Hematopoietic multipotent progenitor cell (in vitro differentiated cells): ENCODE data around the gene FEZF1. TPM values are rescaled to one million over a fixed set of nuclear protein-coding genes. Genes with fewer than 3 reads are reported as not detected.

Experiments used
- DNase-seq, 3 donors: peaks; one replicate each; pipeline ENCODE4 v3.0.0-alpha.2; 2011 to 2015; ENCODE audit warnings: low read depth in 2 of 3, low spot score in 2 of 3
- total RNA-seq: library from RNA; depleted of rRNA; stranded (reverse); fragments of >200 nt; gene quantifications from one replicate; pipeline ENCODE4 v1.2.3, GENCODE V29; 2012

FEZF1 gene
- total RNA-seq, 1 donor, result not detected

DNA sequence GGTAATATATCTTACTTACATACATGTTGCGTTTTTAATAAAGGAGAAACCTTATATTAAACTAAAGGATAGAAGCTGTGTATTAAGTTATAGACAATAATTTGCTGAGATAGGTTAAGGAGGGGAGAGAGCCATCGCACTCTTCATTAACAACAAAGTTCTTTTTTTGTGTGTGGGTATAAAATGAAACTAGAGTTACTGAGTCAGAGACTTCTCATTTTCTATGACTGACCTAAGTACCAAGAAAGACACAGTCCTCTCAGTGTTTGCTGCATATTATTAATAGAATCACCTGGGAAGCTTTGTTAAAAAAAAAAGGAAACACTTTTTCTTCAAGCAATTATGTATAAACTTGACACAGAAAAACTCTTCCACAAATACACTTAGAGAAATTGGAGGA is 31.4 kb downstream of the FEZF1 start:
- no peak for DNase-seq

DNA sequence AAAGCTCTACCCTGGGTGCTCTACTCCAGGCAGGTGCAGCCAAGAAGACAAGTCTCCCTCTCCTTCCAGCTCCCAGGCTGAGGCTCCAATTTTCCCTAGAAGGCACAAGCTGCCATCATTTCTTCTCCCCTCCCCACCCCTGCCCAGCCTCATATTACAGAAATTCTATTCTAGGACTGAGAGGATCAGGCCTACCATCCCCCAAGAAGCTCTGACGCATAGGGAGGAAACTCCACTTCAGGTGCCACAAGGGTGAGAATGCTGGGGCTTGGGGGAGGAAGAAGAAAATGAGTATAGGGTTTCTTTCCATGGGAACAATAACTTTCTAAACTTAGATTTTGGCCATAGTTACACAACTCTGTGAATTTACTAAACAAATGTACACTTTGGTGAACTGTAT is 35.3 kb downstream of the FEZF1 start:
- no peak for DNase-seq

DNA sequence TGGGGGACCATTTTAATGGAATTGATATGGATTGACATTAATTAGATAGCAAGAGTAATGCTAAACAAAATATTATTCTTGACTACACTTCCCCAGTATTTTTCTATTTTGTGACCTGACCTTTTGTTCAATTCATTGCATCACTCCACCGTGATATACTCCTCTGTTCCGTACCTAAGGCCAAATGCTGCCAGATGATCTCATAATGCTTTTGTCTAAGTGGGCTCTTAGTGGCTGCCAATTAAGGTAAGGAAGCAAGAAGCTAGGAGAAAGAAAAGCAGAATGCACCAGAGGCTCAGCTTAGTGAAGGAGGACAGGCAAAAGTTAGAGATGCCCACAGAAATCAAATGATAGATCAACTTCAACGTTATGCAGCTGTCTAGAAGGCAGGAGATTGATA is 36.4 kb downstream of the FEZF1 start:
- DNase-seq, result no peak

DNA sequence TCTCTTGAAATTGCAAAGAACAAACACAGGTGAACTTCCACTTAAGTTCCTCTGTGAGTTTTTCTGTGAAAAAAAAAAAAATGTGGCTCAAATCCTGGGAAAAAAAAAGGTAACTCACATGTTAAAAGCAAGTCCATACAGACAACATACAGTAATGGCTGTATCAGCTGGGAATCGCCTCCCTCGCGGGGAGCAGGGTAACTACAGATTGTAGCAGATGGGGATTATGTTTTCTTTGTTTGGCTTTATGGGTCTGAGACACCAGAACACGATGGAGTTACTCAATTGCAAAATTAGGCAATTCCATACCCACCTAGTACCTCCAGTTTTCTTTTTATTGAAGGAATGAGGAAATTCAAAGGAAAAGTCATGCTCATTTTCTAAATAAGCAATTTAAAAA is 42.3 kb downstream of the FEZF1 start:
- no peak for DNase-seq

DNA sequence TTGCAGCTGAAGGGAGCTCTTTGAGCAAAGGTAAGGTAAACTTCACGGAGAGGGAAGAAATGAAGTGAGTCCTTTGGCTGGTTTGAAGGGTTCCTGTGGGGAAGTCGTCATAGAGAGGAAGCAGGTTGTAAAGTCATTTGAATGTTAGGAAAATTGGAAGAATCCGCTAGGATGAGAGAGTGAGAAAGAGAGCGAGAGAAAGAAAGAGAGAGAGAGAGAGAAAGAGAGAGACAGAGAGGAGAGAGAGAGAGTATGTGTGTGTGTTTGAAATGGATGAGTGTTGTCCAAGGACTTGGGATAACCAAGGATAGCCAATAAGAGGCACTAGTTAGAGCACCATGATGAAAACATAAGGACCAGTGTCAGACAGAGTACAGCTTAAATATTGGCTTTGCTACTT is 43.1 kb downstream of the FEZF1 start:
- no peak for DNase-seq

DNA sequence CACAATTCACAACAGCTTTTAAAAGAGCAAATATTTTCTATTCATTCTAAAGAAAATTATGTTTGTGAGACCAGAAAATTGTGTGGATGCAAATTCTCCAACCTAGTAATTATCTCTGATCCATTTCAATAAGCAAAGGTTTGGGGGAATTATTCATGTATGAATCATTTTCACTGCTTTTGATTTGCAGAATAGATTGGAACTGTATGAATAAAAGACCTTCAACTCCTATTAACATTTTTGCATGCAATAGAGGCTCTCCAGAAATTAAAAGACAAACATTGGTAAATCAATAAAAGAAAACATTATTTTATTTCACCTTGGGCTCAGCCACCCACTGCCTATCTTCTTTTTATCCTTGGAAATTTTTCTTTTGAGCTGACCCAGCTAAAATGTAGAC is 43.5 kb downstream of the FEZF1 start:
- no peak for DNase-seq

DNA sequence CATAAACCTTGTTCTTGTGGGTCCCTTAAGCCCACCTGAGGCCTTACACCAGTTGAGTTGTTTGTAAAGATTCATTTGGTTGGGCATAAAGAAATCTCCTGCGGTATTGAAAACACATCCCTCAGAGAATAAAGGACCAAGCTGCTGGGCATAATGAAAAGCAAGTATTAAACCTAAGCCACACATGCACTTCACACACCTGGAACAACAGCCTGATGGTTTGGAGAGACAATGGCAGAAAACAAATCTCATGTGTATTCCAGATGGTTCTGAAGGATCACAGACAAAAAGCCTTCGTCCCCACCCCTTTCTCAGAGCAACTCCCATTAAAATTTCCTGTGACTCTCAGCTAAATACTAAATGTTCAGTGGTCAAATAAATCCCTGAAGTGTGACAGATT is 44.2 kb downstream of the FEZF1 start:
- no peak for DNase-seq

DNA sequence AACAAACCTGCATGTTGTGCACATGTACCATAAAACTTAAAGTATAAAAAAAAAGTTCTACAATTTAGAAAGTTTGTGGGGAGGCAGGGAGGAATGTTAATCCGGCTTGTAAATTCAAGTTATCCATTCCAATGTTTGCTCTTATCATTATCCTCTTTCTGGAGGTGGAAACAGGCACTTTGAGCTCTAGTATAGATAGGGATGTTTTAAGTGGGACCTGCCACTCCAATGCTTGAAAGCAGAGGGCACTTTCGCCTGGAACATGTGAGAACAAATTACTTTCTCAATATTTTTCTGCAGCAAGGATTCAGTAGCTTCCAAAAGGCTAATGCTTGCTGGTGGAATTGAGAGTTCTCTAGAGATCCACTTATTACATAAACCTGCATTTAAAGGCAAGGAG is 45.6 kb downstream of the FEZF1 start:
- no peak for DNase-seq

DNA sequence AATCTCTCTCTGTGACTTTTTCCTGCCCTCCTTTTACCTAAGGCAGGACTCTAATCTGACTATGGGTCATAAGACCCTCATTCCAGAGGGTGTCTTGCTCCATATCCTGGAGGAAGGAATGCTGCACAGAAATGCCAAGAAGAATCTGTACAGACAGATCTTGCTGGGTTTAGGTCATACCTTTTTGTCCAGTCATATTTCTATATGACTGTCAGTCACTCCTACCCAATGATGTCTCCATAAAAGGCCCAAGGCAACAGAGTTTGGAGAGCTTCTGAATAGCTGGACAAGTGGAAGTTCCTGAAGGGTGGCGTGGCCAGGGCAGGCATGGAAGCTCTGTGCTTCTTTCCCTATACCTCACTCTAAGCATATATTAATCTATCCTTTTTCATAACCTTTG is 47.5 kb downstream of the FEZF1 start:
- no peak for DNase-seq

DNA sequence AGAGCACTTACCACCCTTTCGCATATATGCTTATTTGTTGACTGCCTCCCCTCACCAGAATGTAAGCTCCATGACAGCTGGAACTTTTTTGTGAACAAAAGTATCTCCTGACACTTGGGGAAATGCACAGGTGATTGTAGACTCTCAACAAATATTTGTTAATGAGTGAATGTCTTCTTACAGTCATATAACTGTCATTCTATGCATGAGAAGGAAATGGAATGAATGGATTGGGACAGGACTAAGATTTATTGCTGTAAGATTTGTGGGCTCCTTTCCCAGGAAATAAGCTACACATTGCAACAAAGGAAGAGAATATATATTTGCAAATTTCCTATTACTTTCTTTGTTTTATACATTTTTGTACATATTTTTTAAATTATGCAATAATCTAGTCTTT is 48.5 kb downstream of the FEZF1 start:
- no peak for DNase-seq

DNA sequence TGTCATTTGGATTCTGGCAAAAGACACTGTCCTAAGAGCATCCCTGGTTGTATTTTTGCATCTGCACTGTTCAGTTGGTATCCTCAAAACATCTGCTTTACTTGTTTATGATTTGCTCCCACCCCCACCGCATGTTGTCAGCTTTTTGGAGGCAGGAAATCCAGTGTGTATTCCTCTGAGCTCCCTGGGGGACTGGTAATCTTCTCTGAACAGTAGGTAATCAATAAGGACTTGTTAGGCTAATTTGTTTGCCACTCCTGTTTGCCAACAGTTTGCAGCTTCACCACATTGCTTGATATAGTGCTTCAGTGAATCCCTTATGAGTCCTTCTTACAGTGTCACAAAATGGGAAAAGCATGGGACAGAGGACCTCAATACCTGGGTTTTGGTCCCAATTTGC is 49.1 kb downstream of the FEZF1 start:
- DNase-seq, result no peak

Other genes with a start within 250 kb of the FEZF1 start
- gene AASS, start 160.5 kb downstream of the FEZF1 start, total RNA-seq, result 17.2 TPM